ENCODE data around the gene MPZL1. TPM values are rescaled to one million over a fixed set of nuclear protein-coding genes. Genes with fewer than 3 reads are reported as not detected.
"Not testable (repeated sequence)": the region's sequence is repeated elsewhere in the genome, so short reads cannot be mapped to it uniquely, and the experiment has no call there.

MPZL1 gene
- total and polyA plus RNA-seq, 5 experiments from 2014 or later = 6.9 to 8.9 (median 8.2) TPM

DNA sequence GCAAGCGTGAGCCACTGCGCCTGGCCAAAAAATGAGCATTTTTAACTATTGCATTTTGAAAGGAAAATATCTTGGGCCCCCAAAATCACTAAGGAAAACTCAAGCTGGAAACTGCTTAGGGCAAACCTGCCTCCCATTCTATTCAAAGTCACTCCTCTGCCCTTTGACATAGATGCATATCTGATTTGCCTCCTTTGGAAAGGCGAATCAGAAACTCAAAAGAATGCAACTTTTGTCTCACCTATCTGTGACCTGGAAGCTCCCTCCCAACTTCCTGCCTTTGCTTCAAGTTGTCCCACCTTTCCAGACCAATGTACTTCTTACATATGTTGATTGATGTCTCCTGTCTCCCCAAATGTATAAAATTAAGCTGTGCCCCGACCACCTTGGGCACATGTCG, 108.9 kb downstream of the MPZL1 start:
- not testable (repeated sequence) for H3K4me1 Mint-ChIP-seq, H3K4me3 Mint-ChIP-seq, H3K9me3 Mint-ChIP-seq, ATAC-seq, H3K36me3 Mint-ChIP-seq, DNase-seq, H3K27me3 Mint-ChIP-seq, H3K27ac Mint-ChIP-seq
- POLR2A ChIA-PET = interaction anchor here (0.7 kb wide), 1 partner anchor 87 kb away, joined by 3 read pairs; no protein-coding TSS in a partner anchor

DNA sequence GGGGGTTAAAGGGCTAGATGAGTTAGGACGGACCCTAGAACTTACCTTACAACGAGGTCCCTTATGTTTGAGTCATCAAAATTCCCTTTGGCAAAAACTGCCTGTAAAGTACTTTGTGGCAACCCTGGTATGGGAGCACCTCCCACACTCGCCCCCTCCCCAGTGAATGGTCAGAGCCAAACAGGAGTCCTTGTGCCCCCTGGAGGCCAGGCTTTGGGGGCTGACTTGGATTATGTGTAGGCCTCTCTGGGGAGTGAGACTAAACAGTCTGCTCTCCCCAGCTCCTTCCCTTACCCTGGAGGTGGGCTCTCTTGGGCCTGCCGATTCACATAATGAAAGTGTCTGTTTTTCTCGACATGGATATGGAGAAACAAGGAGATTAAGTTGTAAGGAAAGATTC, 110.9 kb downstream of the MPZL1 start:
- POLR2A ChIA-PET = no interaction called here
- Mint-ChIP-seq H3K9me3 (no peaks in the 10 kb centered on the region), H3K4me3 (no peak overlapping the region), H3K36me3 (no peaks in the 10 kb centered on the region), H3K27me3 (peaks cover 0 to 3% (median 0%) of the 10 kb centered on the region in 5 donors), H3K27ac (no peak overlapping the region), H3K4me1 (peaks cover 0 to 6% (median 2%) of the 10 kb centered on the region in 4 donors)
- ATAC-seq (no peak), DNase-seq (no peak)

DNA sequence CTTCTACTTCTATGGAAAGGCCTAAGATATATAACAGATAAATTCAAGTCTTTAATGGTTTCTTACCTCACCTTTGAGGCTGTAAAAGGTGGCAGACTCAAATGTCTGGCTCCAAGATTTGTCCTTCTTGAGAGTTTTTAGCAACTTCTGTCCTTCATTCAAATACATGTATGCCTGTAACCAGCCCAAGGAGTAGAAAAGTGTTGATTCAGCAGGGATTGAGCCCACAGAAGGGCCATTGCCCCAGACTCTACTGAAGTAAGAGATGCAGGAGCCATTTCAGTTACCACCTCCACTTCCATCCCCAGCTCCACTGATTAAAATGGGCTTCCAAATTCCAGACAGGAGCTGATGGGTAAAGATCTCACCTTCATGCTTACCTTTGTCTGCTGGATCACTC, 112.1 kb downstream of the MPZL1 start:
- Mint-ChIP-seq H3K4me1 (peaks cover 0 to 6% (median 2%) of the 10 kb centered on the region in 4 donors), H3K27ac (no peak overlapping the region), H3K36me3 (no peaks in the 10 kb centered on the region), H3K4me3 (no peak overlapping the region), H3K27me3 (peaks cover 0 to 3% (median 2%) of the 10 kb centered on the region in 5 donors), H3K9me3 (no peaks in the 10 kb centered on the region)
- DNase-seq (no peak), ATAC-seq (no peak)
- POLR2A ChIA-PET = no interaction called here

DNA sequence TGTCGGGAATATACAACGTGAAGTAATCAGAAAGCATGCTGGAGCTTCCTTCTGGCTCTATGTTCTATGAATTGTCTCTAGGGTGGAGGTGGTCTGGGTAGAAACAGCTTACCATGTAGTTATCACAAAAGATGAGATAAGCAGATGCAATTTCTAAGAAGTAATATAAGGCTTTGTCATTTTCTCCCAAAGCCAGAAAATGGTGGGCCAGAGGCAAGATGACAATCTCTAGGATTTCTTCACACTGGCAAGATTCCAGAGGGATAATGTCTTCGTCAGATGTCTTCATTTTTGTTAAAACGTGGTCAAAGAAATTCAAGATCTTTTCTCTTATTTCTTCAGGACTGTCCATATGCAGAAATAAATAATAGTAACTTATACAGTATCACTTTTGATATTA, 114.4 kb downstream of the MPZL1 start:
- H3K27ac Mint-ChIP-seq = no peak overlapping the region
- ATAC-seq (no peak), DNase-seq (no peak)
- peaks cover 0 to 5% (median 2%) of the 10 kb centered on the region in 5 donors for H3K27me3 Mint-ChIP-seq
- H3K9me3 Mint-ChIP-seq = no peaks in the 10 kb centered on the region
- H3K4me1 Mint-ChIP-seq = peaks cover 0 to 6% (median 2%) of the 10 kb centered on the region in 4 donors
- H3K4me3 Mint-ChIP-seq = no peak overlapping the region
- H3K36me3 Mint-ChIP-seq = no peaks in the 10 kb centered on the region
- POLR2A ChIA-PET = interaction anchor here (0.6 kb wide), 1 partner anchor 214 kb away, joined by 4 read pairs; no protein-coding TSS in a partner anchor

DNA sequence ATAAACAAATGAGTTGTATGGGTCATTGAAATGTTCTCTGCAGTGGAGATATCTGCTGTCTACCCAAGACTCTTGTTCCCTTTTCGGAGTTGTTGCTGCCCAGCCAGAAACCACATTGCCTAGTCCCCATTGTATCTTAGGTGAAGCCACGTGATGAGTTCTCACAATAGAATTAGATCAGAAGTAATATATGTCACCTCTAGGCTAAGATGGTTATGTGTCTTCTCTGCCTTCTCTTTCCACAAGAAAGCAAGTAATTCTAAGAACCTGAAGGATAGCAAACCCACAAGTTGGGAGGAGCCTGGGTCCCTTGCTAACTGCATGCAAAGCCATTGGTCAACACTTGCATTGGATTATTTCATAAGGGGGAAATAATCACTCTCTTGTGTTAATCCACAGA, 115.5 kb downstream of the MPZL1 start:
- no peaks in the 10 kb centered on the region for H3K36me3 Mint-ChIP-seq
- DNase-seq (no peak), ATAC-seq (no peak)
- H3K4me3 Mint-ChIP-seq = no peak overlapping the region
- peaks cover 0 to 5% (median 2%) of the 10 kb centered on the region in 5 donors for H3K27me3 Mint-ChIP-seq
- H3K9me3 Mint-ChIP-seq = no peaks in the 10 kb centered on the region
- POLR2A ChIA-PET = no interaction called here
- no peak overlapping the region for H3K27ac Mint-ChIP-seq
- H3K4me1 Mint-ChIP-seq = peaks cover 0 to 6% (median 2%) of the 10 kb centered on the region in 4 donors

DNA sequence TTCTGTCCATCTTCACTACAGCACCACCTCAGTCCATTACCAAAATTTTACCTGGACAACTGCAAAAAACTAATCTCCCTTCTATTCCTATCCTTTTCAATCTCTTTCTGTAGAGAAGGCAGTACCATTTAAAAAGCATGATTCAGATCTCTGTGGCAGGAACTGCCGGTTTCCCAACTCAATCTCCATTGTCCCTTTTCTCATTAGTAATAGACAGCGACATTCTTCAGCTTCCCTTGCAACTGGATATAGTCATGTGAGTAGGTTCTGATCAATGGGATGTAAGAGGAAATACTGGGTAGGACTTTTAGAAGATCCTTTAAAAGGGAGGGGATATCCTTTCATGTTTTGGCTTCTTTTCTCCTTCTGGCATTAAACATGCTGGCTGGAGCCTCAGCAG, 117.2 kb downstream of the MPZL1 start:
- DNase-seq = no peak
- H3K4me3 Mint-ChIP-seq = no peak overlapping the region
- no peaks in the 10 kb centered on the region for H3K36me3 Mint-ChIP-seq
- H3K4me1 Mint-ChIP-seq = peaks cover 0 to 6% (median 2%) of the 10 kb centered on the region in 4 donors
- POLR2A ChIA-PET = no interaction called here
- peaks cover 0 to 5% (median 2%) of the 10 kb centered on the region in 5 donors for H3K27me3 Mint-ChIP-seq
- H3K9me3 Mint-ChIP-seq = no peaks in the 10 kb centered on the region
- H3K27ac Mint-ChIP-seq = no peak overlapping the region
- no peak for ATAC-seq

Other genes starting within 250 kb of the MPZL1 start
- gene CD247, start 203.5 kb upstream of the MPZL1 start, total RNA-seq = 100 to 1,000 TPM; 300 to 308 TPM
- gene CD247, start 203.5 kb upstream of the MPZL1 start, polyA plus RNA-seq = 100 to 1,000 TPM; 244 to 325 (median 310) TPM
- 10 to 100 TPM; 13.8 to 15.5 TPM for gene CREG1, start 168.2 kb upstream of the MPZL1 start, total RNA-seq
- 10 to 100 TPM; 14.6 to 26.8 (median 23.3) TPM for gene CREG1, start 168.2 kb upstream of the MPZL1 start, polyA plus RNA-seq
- 100 to 1,000 TPM; 149 to 156 TPM for gene RCSD1, start 91.8 kb upstream of the MPZL1 start, total RNA-seq
- 100 to 1,000 TPM; 121 to 132 (median 124) TPM for gene RCSD1, start 91.8 kb upstream of the MPZL1 start, polyA plus RNA-seq
- 1 to 10 TPM in 1 of 2 experiments, under 1 TPM in 1; 0.41 to 1.1 TPM for gene ADCY10, start 192.2 kb downstream of the MPZL1 start, total RNA-seq
- not detected for gene ADCY10, start 192.2 kb downstream of the MPZL1 start, polyA plus RNA-seq
- gene DCAF6, start 214.7 kb downstream of the MPZL1 start, total RNA-seq = 10 to 100 TPM; 26.2 to 30.1 TPM
- 10 to 100 TPM in 1 of 3 donors, 1 to 10 TPM in 2; 5.7 to 10.0 (median 7.2) TPM for gene DCAF6, start 214.7 kb downstream of the MPZL1 start, polyA plus RNA-seq
- 10 to 100 TPM; 31.2 to 32.2 TPM for gene MPC2, start 215.1 kb downstream of the MPZL1 start, total RNA-seq
- gene MPC2, start 215.1 kb downstream of the MPZL1 start, polyA plus RNA-seq = 10 to 100 TPM; 77.5 to 92.3 (median 83.2) TPM

Measured in naive thymus-derived CD8-positive, alpha-beta T cell (primary cell).